Endothelial cell (in vitro differentiated cells): Measurements from ENCODE around the gene TRIB2. TPM values are rescaled to one million over a fixed set of nuclear protein-coding genes. Genes with fewer than 3 reads are reported as not detected.
A peak's percentile ranks its signal among the peaks of the same experiment; 100 is the strongest.

Experiments used
- DNase-seq: peaks from one replicate; pipeline ENCODE4 v3.0.0; 2021; ENCODE audit warnings: low spot score
- H3K27ac Mint-ChIP-seq: one replicate; pipeline ENCODE4 v1.8.0; 2021; ENCODE audit warnings: mixed read lengths, inconsistent platforms; ENCODE audit not compliant: unreplicated experiment
- H3K27me3 Mint-ChIP-seq: one replicate; pipeline ENCODE4 v1.8.0; 2021; ENCODE audit warnings: mild to moderate bottlenecking, moderate library complexity, mixed read lengths, inconsistent platforms; ENCODE audit not compliant: unreplicated experiment
- H3K36me3 Mint-ChIP-seq: one replicate; pipeline ENCODE4 v1.8.0; 2021; ENCODE audit warnings: mild to moderate bottlenecking, low read depth, mixed read lengths, inconsistent platforms; ENCODE audit not compliant: unreplicated experiment
- H3K4me1 Mint-ChIP-seq: one replicate; pipeline ENCODE4 v1.8.0; 2021; ENCODE audit warnings: mild to moderate bottlenecking, mixed read lengths, inconsistent platforms; ENCODE audit not compliant: unreplicated experiment
- H3K4me3 Mint-ChIP-seq: one replicate; pipeline ENCODE4 v1.8.0; 2021; ENCODE audit warnings: mild to moderate bottlenecking, mixed read lengths, inconsistent platforms; ENCODE audit not compliant: unreplicated experiment
- H3K9me3 Mint-ChIP-seq: one replicate; pipeline ENCODE4 v1.8.0; 2021; ENCODE audit warnings: mixed read lengths, inconsistent platforms; ENCODE audit not compliant: unreplicated experiment
- CTCF ChIP-seq: fragments of 200-600 bp; sonication (generic); IDR thresholded peaks from one replicate; pipeline ENCODE4 v1.5.0; 2021; ENCODE audit warnings: antibody characterized with exemption; ENCODE audit not compliant: unreplicated experiment
- microRNA-seq: library from miRNA; unstranded; fragments of <30 nt; microRNA quantifications from one replicate; pipeline ENCODE4, GENCODE V29; 2020; ENCODE audit not compliant: unreplicated experiment
- total RNA-seq: library from RNA; stranded (reverse); fragmentation: NEBNext Ultra II Directional; extraction: Animal tissue kit (Norgen Biotek cat#: 25700); gene quantifications from one replicate; pipeline ENCODE4 v1.2.1, GENCODE V29; 2021; ENCODE audit not compliant: unreplicated experiment

Gene TRIB2
- total RNA-seq, 1 donor from 2014 or later, result 10.1 TPM

- Mint-ChIP-seq H3K4me3 (no peak overlapping the region), H3K27me3 (peaks cover 5% of the 10 kb centered on the region), H3K27ac (peak overlapping the region; percentile 88), H3K9me3 (no peaks in the 10 kb centered on the region), H3K4me1 (peaks cover 5% of the 10 kb centered on the region), H3K36me3 (no peaks in the 10 kb centered on the region)
- DNase-seq, result no peak
- no peak for TF ChIP-seq CTCF
These were observed 71.4 kb downstream of the TRIB2 start for GRCh38 chr2:12787891-12788801.

GRCh38 chr2:12791906-12792305, 75.2 kb downstream of the TRIB2 start:
- TF ChIP-seq CTCF, result no peak
- Mint-ChIP-seq H3K36me3 (no peaks in the 10 kb centered on the region), H3K4me3 (no peak overlapping the region), H3K9me3 (no peaks in the 10 kb centered on the region), H3K27ac (no peak overlapping the region), H3K27me3 (peaks cover 5% of the 10 kb centered on the region), H3K4me1 (peaks cover 5% of the 10 kb centered on the region)
- DNase-seq, result no peak

Small RNAs within 50 kb of the gene (microRNA-seq; reads per million reads assigned to microRNA genes)
- gene MIR3125, result 0.63 reads per million
